Astrocyte (in vitro differentiated cells and primary cell): ENCODE data around the gene PLXDC2.

Experiments
- CTCF ChIP-seq: IDR thresholded peaks from 2 replicates; pipeline ENCODE4 v1.5.1; 2011; ENCODE audit warnings: low read depth, mild to moderate bottlenecking, inconsistent platforms, low read length, moderate library complexity; ENCODE audit not compliant: insufficient read depth
- EZH2 ChIP-seq: IDR thresholded peaks from 2 replicates; pipeline ENCODE4 v1.6.1; 2012; ENCODE audit warnings: mild to moderate bottlenecking, low read length, inconsistent platforms; ENCODE audit not compliant: insufficient read depth

- no peak for TF ChIP-seq CTCF
- no peak for TF ChIP-seq EZH2
Observed at GRCh38 chr10:19872504-19873271, 56.5 kb downstream of the PLXDC2 start.
